Colonic mucosa (tissue), 4 donors: ENCODE results near the gene LMBR1. TPM values are rescaled to one million over a fixed set of nuclear protein-coding genes. Genes with fewer than 3 reads are reported as not detected.
"Not testable (repeated sequence)": the region's sequence is repeated elsewhere in the genome, so short reads cannot be mapped to it uniquely, and the experiment has no call there.

ENCODE experiments used
- DNase-seq: peaks from one replicate; pipeline ENCODE4 v3.0.0-alpha.2; 2020
- H3K27ac ChIP-seq: fragments of 200-600 bp; one replicate; pipeline ENCODE4 v1.8.0; 2021
- H3K27me3 ChIP-seq: fragments of 200-600 bp; one replicate; pipeline ENCODE4 v1.8.0; 2021
- H3K36me3 ChIP-seq: fragments of 200-600 bp; one replicate; pipeline ENCODE4 v1.8.0; 2021
- H3K4me1 ChIP-seq: fragments of 200-600 bp; one replicate; pipeline ENCODE4 v1.8.0; 2021; ENCODE audit warnings: mild to moderate bottlenecking
- H3K4me3 ChIP-seq: fragments of 200-600 bp; one replicate; pipeline ENCODE4 v1.8.0; 2021
- H3K9ac ChIP-seq, 2 donors: one replicate each; pipeline ENCODE4 v1.7.0; 2013; ENCODE audit warnings: control low read depth in 2 of 2, low read depth in 2 of 2, low read length in 2 of 2
- H3K9me3 ChIP-seq: fragments of 200-600 bp; one replicate; pipeline ENCODE4 v1.8.0; 2021
- intact Hi-C: fragments of 100-400 bp; cut with DNase I; formaldehyde crosslinking; loops from one replicate; pipeline ENCODE4 v1.14.1; 2022
- total RNA-seq, 2 donors: library from RNA; stranded (reverse); fragmentation: NEBNext Ultra II Directional in 1 of 2; extraction: Animal tissue kit (Norgen Biotek cat#: 25700) in 1 of 2; gene quantifications; one replicate each; pipeline ENCODE4 v1.2.1, GENCODE V29; 2021
- TF ChIP-seq, protein P1 (sequence below): fragments of 200-600 bp; IDR thresholded peaks from one replicate; pipeline ENCODE4 v1.8.0; 2022; ENCODE audit warnings: antibody characterized with exemption, mild to moderate bottlenecking
- donor health status: healthy.
- donor health status: DM: no; HTN: no; CAD: no.
- donor health status: DM: no; HTN: no; CAD: no.

LMBR1 gene
- total RNA-seq, 2 donors from 2014 or later: 41.4 to 42.0 TPM

DNA sequence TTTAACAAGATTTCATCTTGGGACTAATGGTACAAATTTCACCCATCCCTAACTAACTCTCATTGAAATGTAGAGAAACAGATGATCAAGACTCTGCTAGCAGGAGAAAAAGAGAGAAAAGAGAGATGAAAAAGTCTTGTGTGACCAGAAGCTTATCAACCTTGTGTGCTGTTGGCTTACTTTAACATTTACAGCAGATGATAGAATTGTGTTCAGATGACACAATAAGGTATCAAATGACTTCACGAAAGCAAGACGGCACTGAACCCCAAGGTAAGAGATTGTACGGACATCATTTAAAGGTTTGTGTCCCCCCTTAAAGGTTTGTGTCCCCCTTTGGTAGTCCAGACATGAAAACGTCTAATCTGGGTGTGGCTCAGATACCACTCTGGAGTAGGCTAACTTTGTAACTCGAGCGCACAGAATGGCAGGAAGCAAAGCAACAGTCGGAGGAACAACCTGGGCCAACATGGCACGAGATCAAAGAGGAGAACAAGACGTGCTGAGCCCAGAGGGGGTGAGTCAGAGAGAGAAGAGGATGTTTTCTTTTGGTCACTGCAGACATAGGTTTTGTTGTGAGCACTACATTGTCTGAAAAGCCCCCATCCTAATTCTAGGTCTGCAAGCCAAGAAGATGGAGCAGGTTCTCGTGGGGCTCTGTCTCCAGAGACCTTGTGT lies 10.4 kb upstream of the LMBR1 start:
- no peaks in the 10 kb centered on the region for H3K4me1 ChIP-seq
- no peak overlapping the region for H3K9ac ChIP-seq
- TF ChIP-seq, protein P1, sequence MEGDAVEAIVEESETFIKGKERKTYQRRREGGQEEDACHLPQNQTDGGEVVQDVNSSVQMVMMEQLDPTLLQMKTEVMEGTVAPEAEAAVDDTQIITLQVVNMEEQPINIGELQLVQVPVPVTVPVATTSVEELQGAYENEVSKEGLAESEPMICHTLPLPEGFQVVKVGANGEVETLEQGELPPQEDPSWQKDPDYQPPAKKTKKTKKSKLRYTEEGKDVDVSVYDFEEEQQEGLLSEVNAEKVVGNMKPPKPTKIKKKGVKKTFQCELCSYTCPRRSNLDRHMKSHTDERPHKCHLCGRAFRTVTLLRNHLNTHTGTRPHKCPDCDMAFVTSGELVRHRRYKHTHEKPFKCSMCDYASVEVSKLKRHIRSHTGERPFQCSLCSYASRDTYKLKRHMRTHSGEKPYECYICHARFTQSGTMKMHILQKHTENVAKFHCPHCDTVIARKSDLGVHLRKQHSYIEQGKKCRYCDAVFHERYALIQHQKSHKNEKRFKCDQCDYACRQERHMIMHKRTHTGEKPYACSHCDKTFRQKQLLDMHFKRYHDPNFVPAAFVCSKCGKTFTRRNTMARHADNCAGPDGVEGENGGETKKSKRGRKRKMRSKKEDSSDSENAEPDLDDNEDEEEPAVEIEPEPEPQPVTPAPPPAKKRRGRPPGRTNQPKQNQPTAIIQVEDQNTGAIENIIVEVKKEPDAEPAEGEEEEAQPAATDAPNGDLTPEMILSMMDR: no peak
- H3K9me3 ChIP-seq: no peaks in the 10 kb centered on the region
- intact Hi-C loops: no loop called here
- H3K4me3 ChIP-seq: no peak overlapping the region
- no peaks in the 10 kb centered on the region for H3K27me3 ChIP-seq
- no peak for DNase-seq
- no peaks in the 10 kb centered on the region for H3K36me3 ChIP-seq
- H3K27ac ChIP-seq: no peak overlapping the region

GRCh38 chr7:156900093-156900492 lies 7.1 kb upstream of the LMBR1 start:
- intact Hi-C loops, DNase-seq, H3K4me3 ChIP-seq, H3K36me3 ChIP-seq, H3K27me3 ChIP-seq, H3K9ac ChIP-seq, H3K4me1 ChIP-seq, H3K27ac ChIP-seq, H3K9me3 ChIP-seq: not testable (repeated sequence)

GRCh38 chr7:156898938-156899337 lies 6.0 kb upstream of the LMBR1 start:
- H3K27ac ChIP-seq: no peak overlapping the region
- intact Hi-C loops: no loop called here
- TF ChIP-seq, protein P1: no peak
- no peaks in the 10 kb centered on the region for H3K4me1 ChIP-seq
- H3K36me3 ChIP-seq: no peaks in the 10 kb centered on the region
- no peak for DNase-seq
- no peak overlapping the region for H3K4me3 ChIP-seq
- H3K9ac ChIP-seq: no peak overlapping the region
- H3K9me3 ChIP-seq: no peaks in the 10 kb centered on the region
- no peaks in the 10 kb centered on the region for H3K27me3 ChIP-seq

DNA sequence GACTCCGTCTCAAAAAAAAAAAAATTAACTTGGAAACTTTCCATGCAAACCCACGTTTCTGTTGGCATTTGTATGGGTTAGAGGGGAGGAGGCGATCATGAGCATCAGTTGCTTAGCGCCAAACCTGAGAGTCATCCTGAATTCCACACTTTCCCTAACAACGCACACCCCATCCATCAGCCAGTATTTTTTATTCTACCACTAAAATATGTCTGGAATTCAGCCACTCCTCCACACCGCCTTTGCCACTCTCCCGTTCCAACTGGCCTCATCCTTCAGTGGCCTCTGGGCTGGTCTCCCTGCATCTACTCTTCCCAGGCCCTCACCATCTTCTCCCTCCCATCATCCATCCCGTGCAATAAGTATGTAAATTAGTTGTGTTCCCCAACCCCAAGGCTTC lies 4.7 kb upstream of the LMBR1 start:
- TF ChIP-seq, protein P1: no peak
- Histone ChIP-seq H3K9me3 (no peaks in the 10 kb centered on the region), H3K27me3 (no peaks in the 10 kb centered on the region), H3K4me3 (no peak overlapping the region), H3K9ac (no peak overlapping the region), H3K27ac (no peak overlapping the region), H3K36me3 (no peaks in the 10 kb centered on the region), H3K4me1 (no peaks in the 10 kb centered on the region)
- no peak for DNase-seq
- intact Hi-C loops: no loop called here

- Histone ChIP-seq H3K9ac (no peak overlapping the region), H3K27ac (no peak overlapping the region), H3K4me3 (no peak overlapping the region), H3K27me3 (no peaks in the 10 kb centered on the region), H3K9me3 (no peaks in the 10 kb centered on the region), H3K4me1 (peaks cover 1% of the 10 kb centered on the region), H3K36me3 (no peaks in the 10 kb centered on the region)
- no peak for DNase-seq
- intact Hi-C loops: no loop called here
- TF ChIP-seq, protein P1: no peak
These were observed 3.5 kb upstream of the LMBR1 start for GRCh38 chr7:156896388-156897022.
